Esophagus muscularis mucosa (tissue), 3 donors: ENCODE results near the gene TBCE.

Experiments used
- POLR2A ChIP-seq: fragments of 450-650 bp; IDR thresholded peaks from one replicate; pipeline ENCODE4 v1.6.1; 2017; ENCODE audit warnings: antibody characterized with exemption, moderate library complexity, mild to moderate bottlenecking, low read depth
- POLR2AphosphoS5 ChIP-seq, 2 donors: sonication (generic); formaldehyde crosslinking; IDR thresholded peaks; one replicate each; pipeline ENCODE4 v1.6.1; 2017; ENCODE audit warnings: antibody characterized with exemption in 2 of 2
- TF ChIP-seq, protein P1 (sequence below), 3 experiments: fragments of 200-600 bp in 2 of 3; fragments of 450-650 bp in 1 of 3; sonication (generic) in 2 of 3; IDR thresholded peaks; one replicate each; pipeline ENCODE4 v1.5.1; 2017 to 2019; ENCODE audit warnings: antibody characterized with exemption in 3 of 3, mild to moderate bottlenecking in 2 of 3, moderate library complexity in 1 of 3

DNA sequence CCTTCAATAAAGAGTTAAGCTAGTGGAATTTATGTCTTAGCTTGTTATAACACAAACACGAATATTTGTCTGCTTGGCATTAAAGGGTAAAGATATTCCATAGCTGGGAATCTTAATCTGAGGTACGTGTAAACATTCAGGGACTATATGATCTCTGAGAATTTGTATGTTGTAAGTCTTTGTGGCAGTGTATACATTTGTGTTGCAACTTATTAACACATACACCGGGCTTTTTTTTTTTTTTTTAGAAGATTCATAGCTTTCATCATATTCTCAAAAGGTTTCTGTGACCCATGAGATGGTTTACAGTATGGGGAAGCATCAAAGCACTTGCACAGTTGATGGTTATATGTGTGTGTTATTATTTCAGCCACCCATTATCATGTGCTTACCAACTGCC, 35.8 kb upstream of the TBCE start:
- TF ChIP-seq, protein P1, sequence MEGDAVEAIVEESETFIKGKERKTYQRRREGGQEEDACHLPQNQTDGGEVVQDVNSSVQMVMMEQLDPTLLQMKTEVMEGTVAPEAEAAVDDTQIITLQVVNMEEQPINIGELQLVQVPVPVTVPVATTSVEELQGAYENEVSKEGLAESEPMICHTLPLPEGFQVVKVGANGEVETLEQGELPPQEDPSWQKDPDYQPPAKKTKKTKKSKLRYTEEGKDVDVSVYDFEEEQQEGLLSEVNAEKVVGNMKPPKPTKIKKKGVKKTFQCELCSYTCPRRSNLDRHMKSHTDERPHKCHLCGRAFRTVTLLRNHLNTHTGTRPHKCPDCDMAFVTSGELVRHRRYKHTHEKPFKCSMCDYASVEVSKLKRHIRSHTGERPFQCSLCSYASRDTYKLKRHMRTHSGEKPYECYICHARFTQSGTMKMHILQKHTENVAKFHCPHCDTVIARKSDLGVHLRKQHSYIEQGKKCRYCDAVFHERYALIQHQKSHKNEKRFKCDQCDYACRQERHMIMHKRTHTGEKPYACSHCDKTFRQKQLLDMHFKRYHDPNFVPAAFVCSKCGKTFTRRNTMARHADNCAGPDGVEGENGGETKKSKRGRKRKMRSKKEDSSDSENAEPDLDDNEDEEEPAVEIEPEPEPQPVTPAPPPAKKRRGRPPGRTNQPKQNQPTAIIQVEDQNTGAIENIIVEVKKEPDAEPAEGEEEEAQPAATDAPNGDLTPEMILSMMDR (IDR thresholded peaks at IDR 0.05) = no peak
- no peak for TF ChIP-seq POLR2A
- TF ChIP-seq POLR2AphosphoS5 (IDR thresholded peaks at IDR 0.05) = no peak
